Panc1 (cell line): ENCODE measurements around the gene CNGA3. TPM values are rescaled to one million over a fixed set of nuclear protein-coding genes. Genes with fewer than 3 reads are reported as not detected.

Experiments used
- ATAC-seq: fragments of 200-7000 bp; cut with Tn5 transposase; 2 replicates; pipeline ENCODE4 v1.9.1; 2020; ENCODE audit warnings: mild to moderate bottlenecking, moderate library complexity
- BruUV-seq: library from RNA; stranded (reverse); fragments of 400-500 nt; replicated peaks from 2 replicates; lab custom pipeline; 2021; lab: Mats Ljungman, UMichigan
- CTCF ChIA-PET: fragments of 300-600 bp; sonication (Branson Sonifier 250); formaldehyde crosslinking; loops from one replicate; lab custom pipeline; 2022; ENCODE audit warnings: antibody characterized with exemption; lab: Charles Lee
- POLR2A ChIA-PET: fragments of 300-600 bp; sonication (Branson Sonifier 250); formaldehyde crosslinking; loops from one replicate; lab custom pipeline; 2022; ENCODE audit warnings: antibody characterized with exemption; lab: Charles Lee
- DNase-seq: peaks from one replicate; pipeline ENCODE4 v3.0.0-alpha.2; 2010; ENCODE audit warnings: low read depth, low spot score
- H3K27ac ChIP-seq: 2 replicates; pipeline ENCODE4 v1.5.1; 2011; ENCODE audit warnings: mild to moderate bottlenecking, low read length, inconsistent platforms
- H3K27me3 ChIP-seq: fragments of 200-500 bp; sonication (Bioruptor generic); 2 replicates; pipeline ENCODE4 v1.6.0; 2014; ENCODE audit warnings: low read length, inconsistent platforms; ENCODE audit not compliant: control insufficient read depth, insufficient read depth
- H3K36me3 ChIP-seq: fragments of 200-500 bp; sonication (Bioruptor generic); 2 replicates; pipeline ENCODE4 v1.5.1; 2014; ENCODE audit warnings: inconsistent platforms, mild to moderate bottlenecking, low read length, moderate library complexity; ENCODE audit not compliant: control insufficient read depth, insufficient read depth
- H3K4me1 ChIP-seq: 2 replicates; pipeline ENCODE4 v1.5.1; 2011; ENCODE audit warnings: inconsistent platforms, mild to moderate bottlenecking, low read length, moderate library complexity; ENCODE audit not compliant: control insufficient read depth, insufficient read depth
- H3K4me3 ChIP-seq, 2 experiments: 2 replicates each; pipeline ENCODE4 v1.5.1; 2011 to 2012; ENCODE audit warnings: low read depth in 2 of 2, low read length in 2 of 2, mild to moderate bottlenecking in 2 of 2, inconsistent platforms in 1 of 2, moderate library complexity in 1 of 2
- H3K9me3 ChIP-seq: fragments of 200-500 bp; sonication (Bioruptor generic); 2 replicates; pipeline ENCODE4 v1.5.1; 2014; ENCODE audit warnings: low read depth, mild to moderate bottlenecking, inconsistent platforms, low read length, moderate library complexity; ENCODE audit not compliant: control insufficient read depth, insufficient read depth
- POLR2AphosphoS5 ChIP-seq: IDR thresholded peaks from 2 replicates; pipeline ENCODE4 v1.6.1; 2012; ENCODE audit warnings: mild to moderate bottlenecking, low read depth, low read length, moderate library complexity
- REST ChIP-seq, 2 experiments: IDR thresholded peaks; 2 replicates each; pipeline ENCODE4 v1.6.1; 2011 to 2012; ENCODE audit warnings: low read depth in 2 of 2, control low read depth in 1 of 2, low read length in 1 of 2, mild to moderate bottlenecking in 1 of 2, moderate library complexity in 1 of 2; ENCODE audit not compliant: insufficient read depth in 1 of 2
- SIN3A ChIP-seq: IDR thresholded peaks from 2 replicates; pipeline ENCODE4 v1.6.1; 2012; ENCODE audit warnings: low read depth, mild to moderate bottlenecking, low read length, moderate library complexity, borderline replicate concordance; ENCODE audit not compliant: insufficient read depth
- TCF7L2 ChIP-seq: IDR thresholded peaks from 2 replicates; pipeline ENCODE4 v1.6.1; 2011; ENCODE audit warnings: mild to moderate bottlenecking, low read depth, low read length, inconsistent platforms
- in situ Hi-C: cut with HindIII; loops from 2 replicates; pipeline ENCODE4 v1.10.0; 2016; ENCODE audit warnings: low sequenced_read_pairs, low pct_unique_long_range_greater_than_20kb
- intact Hi-C: fragments of 100-400 bp; cut with micrococcal nuclease; formaldehyde crosslinking; loops from one replicate; pipeline ENCODE4 v1.10.0; 2022; ENCODE audit not compliant: unreplicated experiment
- total RNA-seq: library from RNA; stranded (reverse); gene quantifications from one replicate; pipeline ENCODE4 v1.2.1, GENCODE V29; 2021; ENCODE audit not compliant: unreplicated experiment
- TF ChIP-seq, protein P1 (sequence below): fragments of 450-650 bp; IDR thresholded peaks from 2 replicates; pipeline ENCODE4 v1.5.1; 2017; ENCODE audit warnings: mild to moderate bottlenecking

Gene CNGA3
- total RNA-seq, 1 experiment from 2014 or later, result not detected

GRCh38 chr2:98394595-98395153 is 48.4 kb downstream of the CNGA3 start:
- BruUV-seq, result no TSS peak
- intact Hi-C loops, result no loop called here
- DNase-seq, result no peak
- no peaks in the 10 kb centered on the region for H3K9me3 ChIP-seq
- H3K27ac ChIP-seq, result no peak overlapping the region
- no peak for ATAC-seq
- H3K27me3 ChIP-seq, result peaks cover 14% of the 10 kb centered on the region
- no peaks in the 10 kb centered on the region for H3K4me1 ChIP-seq
- in situ Hi-C loops, result no loop called here
- no peaks in the 10 kb centered on the region for H3K36me3 ChIP-seq
- ChIA-PET POLR2A (no interaction called here), CTCF (no interaction called here)
- no peak overlapping the region for H3K4me3 ChIP-seq
- TF ChIP-seq, protein P1, sequence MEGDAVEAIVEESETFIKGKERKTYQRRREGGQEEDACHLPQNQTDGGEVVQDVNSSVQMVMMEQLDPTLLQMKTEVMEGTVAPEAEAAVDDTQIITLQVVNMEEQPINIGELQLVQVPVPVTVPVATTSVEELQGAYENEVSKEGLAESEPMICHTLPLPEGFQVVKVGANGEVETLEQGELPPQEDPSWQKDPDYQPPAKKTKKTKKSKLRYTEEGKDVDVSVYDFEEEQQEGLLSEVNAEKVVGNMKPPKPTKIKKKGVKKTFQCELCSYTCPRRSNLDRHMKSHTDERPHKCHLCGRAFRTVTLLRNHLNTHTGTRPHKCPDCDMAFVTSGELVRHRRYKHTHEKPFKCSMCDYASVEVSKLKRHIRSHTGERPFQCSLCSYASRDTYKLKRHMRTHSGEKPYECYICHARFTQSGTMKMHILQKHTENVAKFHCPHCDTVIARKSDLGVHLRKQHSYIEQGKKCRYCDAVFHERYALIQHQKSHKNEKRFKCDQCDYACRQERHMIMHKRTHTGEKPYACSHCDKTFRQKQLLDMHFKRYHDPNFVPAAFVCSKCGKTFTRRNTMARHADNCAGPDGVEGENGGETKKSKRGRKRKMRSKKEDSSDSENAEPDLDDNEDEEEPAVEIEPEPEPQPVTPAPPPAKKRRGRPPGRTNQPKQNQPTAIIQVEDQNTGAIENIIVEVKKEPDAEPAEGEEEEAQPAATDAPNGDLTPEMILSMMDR, result no peak
- TF ChIP-seq POLR2AphosphoS5 (no peak), TCF7L2 (no peak), REST (IDR thresholded peaks at IDR 0.05; ENCODE audit: insufficient read depth in 1 of 2, low read depth in 2 of 2, low read length in 1 of 2) (no peak), SIN3A (no peak)

- peaks cover 16% of the 10 kb centered on the region for H3K27me3 ChIP-seq
- ChIA-PET POLR2A (no interaction called here), CTCF (no interaction called here)
- no peaks in the 10 kb centered on the region for H3K36me3 ChIP-seq
- intact Hi-C loops (no loop called here), in situ Hi-C loops (no loop called here)
- ATAC-seq (no peak), DNase-seq (no peak)
- TF ChIP-seq, protein P1, result no peak
- TF ChIP-seq POLR2AphosphoS5 (no peak), REST (IDR thresholded peaks at IDR 0.05; ENCODE audit: insufficient read depth in 1 of 2, low read depth in 2 of 2, low read length in 1 of 2) (no peak), SIN3A (no peak), TCF7L2 (no peak)
- H3K27ac ChIP-seq, result no peak overlapping the region
- no peak overlapping the region for H3K4me3 ChIP-seq
- no peaks in the 10 kb centered on the region for H3K4me1 ChIP-seq
- BruUV-seq, result no TSS peak
- no peaks in the 10 kb centered on the region for H3K9me3 ChIP-seq
Observed at GRCh38 chr2:98395977-98396376, 49.7 kb downstream of the CNGA3 start.
